HepG2 (cell line): ENCODE data around the gene RERE. TPM values are rescaled to one million over a fixed set of nuclear protein-coding genes. Genes with fewer than 3 reads are reported as not detected.
A peak's percentile ranks its signal among the peaks of the same experiment; 100 is the strongest.

ENCODE experiments used
- ATF7-NPFF ChIP-seq: sonication (generic); formaldehyde crosslinking; IDR thresholded peaks from 2 replicates; pipeline ENCODE4 v1.8.1; 2023; ENCODE audit warnings: mild to moderate bottlenecking, low read depth, missing genetic modification reagents, moderate library complexity
- CCAR2 ChIP-seq: fragments of 200-400 bp; formaldehyde crosslinking; optimal IDR thresholded peaks from 2 replicates; pipeline ENCODE3; 2018; ENCODE audit warnings: low read depth, mild to moderate bottlenecking, low read length, moderate library complexity
- GLI4 ChIP-seq: sonication (generic); formaldehyde crosslinking; IDR thresholded peaks from 2 replicates; pipeline ENCODE4 v1.5.1; 2020; ENCODE audit warnings: missing genetic modification reagents, mild to moderate bottlenecking, moderate library complexity, borderline replicate concordance
- HDAC1 ChIP-seq: sonication (generic); formaldehyde crosslinking; IDR thresholded peaks from 2 replicates; pipeline ENCODE4 v1.5.1; 2020; ENCODE audit warnings: mild to moderate bottlenecking, missing genetic modification reagents
- KMT2A ChIP-seq: sonication (generic); formaldehyde crosslinking; IDR thresholded peaks from 2 replicates; pipeline ENCODE4 v1.4.0; 2020; ENCODE audit warnings: missing genetic modification reagents
- MAFF ChIP-seq: IDR thresholded peaks from 2 replicates; pipeline ENCODE4 v1.6.1; 2011; ENCODE audit warnings: low read depth, low read length, improper control_type of control experiment
- NFIB ChIP-seq: sonication (generic); formaldehyde crosslinking; IDR thresholded peaks from 2 replicates; pipeline ENCODE4 v1.9.0; 2021; ENCODE audit warnings: missing genetic modification reagents, mild to moderate bottlenecking, borderline replicate concordance
- NFKB2 ChIP-seq: sonication (generic); formaldehyde crosslinking; IDR thresholded peaks from 2 replicates; pipeline ENCODE4 v1.4.0; 2020; ENCODE audit warnings: missing genetic modification reagents, borderline replicate concordance
- PHF8 ChIP-seq: sonication (generic); formaldehyde crosslinking; IDR thresholded peaks from 2 replicates; pipeline ENCODE4 v1.5.0; 2020; ENCODE audit warnings: missing genetic modification reagents
- SKI ChIP-seq: fragments of 450-650 bp; IDR thresholded peaks from one replicate; pipeline ENCODE4 v1.6.1; 2018; ENCODE audit warnings: mild to moderate bottlenecking; ENCODE audit not compliant: partially characterized antibody
- SMAD1 ChIP-seq: sonication (generic); formaldehyde crosslinking; IDR thresholded peaks from 2 replicates; pipeline ENCODE4 v1.4.0; 2020; ENCODE audit warnings: missing genetic modification reagents, low read depth, mild to moderate bottlenecking, borderline replicate concordance
- TAF15 ChIP-seq: fragments of 200-400 bp; formaldehyde crosslinking; IDR thresholded peaks from one replicate; pipeline ENCODE4 v1.6.1; 2018; ENCODE audit warnings: mild to moderate bottlenecking, low read depth, low read length; ENCODE audit not compliant: poor library complexity, severe bottlenecking
- ZBTB1 ChIP-seq: sonication (generic); formaldehyde crosslinking; IDR thresholded peaks from 2 replicates; pipeline ENCODE4 v1.4.0; 2020; ENCODE audit warnings: missing genetic modification reagents, borderline replicate concordance
- ZBTB7B ChIP-seq: sonication (generic); formaldehyde crosslinking; IDR thresholded peaks from 2 replicates; pipeline ENCODE4 v1.4.0; 2020; ENCODE audit warnings: missing genetic modification reagents
- ZNF274 ChIP-seq: sonication (generic); formaldehyde crosslinking; IDR thresholded peaks from 2 replicates; pipeline ENCODE4 v1.5.1; 2020; ENCODE audit warnings: mild to moderate bottlenecking, missing genetic modification reagents
- ZNF282 ChIP-seq: fragments of 450-650 bp; IDR thresholded peaks from 2 replicates; pipeline ENCODE4 v1.6.1; 2018; ENCODE audit not compliant: partially characterized antibody
- ZNF563 ChIP-seq: sonication (generic); formaldehyde crosslinking; IDR thresholded peaks from 2 replicates; pipeline ENCODE4 v1.8.0; 2022; ENCODE audit warnings: mild to moderate bottlenecking, moderate library complexity, missing genetic modification reagents
- ZNF816 ChIP-seq: sonication (generic); formaldehyde crosslinking; IDR thresholded peaks from 2 replicates; pipeline ENCODE4 v1.8.0; 2022; ENCODE audit warnings: missing genetic modification reagents, mild to moderate bottlenecking, borderline replicate concordance
- ZSCAN21 ChIP-seq: sonication (generic); formaldehyde crosslinking; IDR thresholded peaks from 2 replicates; pipeline ENCODE4 v1.8.0; 2022; ENCODE audit warnings: mild to moderate bottlenecking, missing genetic modification reagents, moderate library complexity, borderline replicate concordance
- polyA plus RNA-seq, 8 experiments: library from polyadenylated mRNA; depleted of rRNA in 3 of 8; stranded (reverse) in 7 of 8; unstranded in 1 of 8; fragments of >200 nt; fragmentation: Illumina TruSeq in 4 of 8; extraction: Trizol in 4 of 8; gene quantifications; 2 replicates each; pipeline versions ENCODE4 v1.2.1 to v1.2.3, GENCODE V29; 2011 to 2016; ENCODE audit warnings: low read depth in 4 of 8, missing spikeins in 1 of 8, mixed read lengths in 1 of 8; ENCODE audit not compliant: insufficient read depth in 1 of 8
- total RNA-seq, 5 experiments: library from RNA; depleted of rRNA; stranded (reverse); fragments of >200 nt; fragmentation: Illumina TruSeq; extraction: Trizol; gene quantifications; 2 replicates each; pipeline ENCODE4 v1.2.3, GENCODE V29; 2016; ENCODE audit warnings: low read depth in 1 of 5
- TF ChIP-seq, protein P1 (sequence below): IDR thresholded peaks from 2 replicates; pipeline ENCODE4 v1.6.1; 2012; ENCODE audit warnings: low read depth, low read length, improper control_type of control experiment
- TF ChIP-seq, protein P2 (sequence below): sonication (generic); formaldehyde crosslinking; IDR thresholded peaks from 2 replicates; pipeline ENCODE4 v1.9.0; 2021; ENCODE audit warnings: missing genetic modification reagents, borderline replicate concordance
- TF ChIP-seq, protein P3 (sequence below): sonication (generic); formaldehyde crosslinking; IDR thresholded peaks from 2 replicates; pipeline ENCODE4 v1.5.0; 2020; ENCODE audit warnings: mild to moderate bottlenecking, missing genetic modification reagents, borderline replicate concordance

Gene RERE
- total and polyA plus RNA-seq, 2 of the 13 experiments (the other 11 are each of a cell fraction or from before 2014, with no cell fraction given), result 18.3 to 21.9 TPM

DNA sequence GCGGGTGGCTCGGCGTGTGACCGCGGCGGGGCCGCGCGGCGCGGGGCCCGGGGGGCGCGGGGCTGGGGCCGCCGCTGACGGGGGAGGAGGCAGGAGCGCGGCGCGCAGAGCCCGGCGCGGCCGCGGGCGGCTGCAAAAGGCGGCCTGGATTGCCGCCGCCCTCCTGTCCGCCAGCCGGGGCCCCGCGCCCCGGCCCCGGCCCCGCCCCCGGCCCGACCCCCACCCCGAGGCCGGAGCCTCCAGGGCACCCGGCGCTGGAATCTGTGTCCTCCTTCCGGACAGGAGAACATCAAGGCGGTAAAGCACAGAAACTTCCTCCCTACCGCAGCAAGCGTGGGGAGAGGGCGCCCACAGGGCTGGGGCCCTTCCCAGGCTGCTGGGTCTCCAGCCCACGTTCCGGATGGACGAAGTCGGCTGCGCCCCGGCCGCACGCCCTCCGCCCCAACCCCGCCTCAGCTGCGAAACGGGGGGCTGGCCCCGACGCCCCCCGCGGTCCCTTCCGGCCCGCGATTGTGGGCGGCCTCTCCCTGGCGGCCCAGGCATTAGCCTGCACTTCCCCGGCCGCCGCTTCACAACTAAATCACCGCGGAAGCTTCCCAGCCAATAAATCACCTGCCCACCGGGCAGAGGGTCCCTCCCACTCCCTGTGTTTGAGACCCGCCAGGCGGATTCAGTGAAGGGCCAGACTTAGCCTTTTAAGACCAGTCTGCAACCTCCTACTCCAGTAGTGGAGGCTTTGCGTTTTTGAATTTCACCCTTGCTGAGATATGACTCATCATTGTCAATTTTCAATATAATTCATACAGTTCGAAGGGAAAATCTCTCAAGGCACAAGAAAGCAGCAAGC is 393.5 kb downstream of the RERE start (continued):
- TF ChIP-seq, protein P1, sequence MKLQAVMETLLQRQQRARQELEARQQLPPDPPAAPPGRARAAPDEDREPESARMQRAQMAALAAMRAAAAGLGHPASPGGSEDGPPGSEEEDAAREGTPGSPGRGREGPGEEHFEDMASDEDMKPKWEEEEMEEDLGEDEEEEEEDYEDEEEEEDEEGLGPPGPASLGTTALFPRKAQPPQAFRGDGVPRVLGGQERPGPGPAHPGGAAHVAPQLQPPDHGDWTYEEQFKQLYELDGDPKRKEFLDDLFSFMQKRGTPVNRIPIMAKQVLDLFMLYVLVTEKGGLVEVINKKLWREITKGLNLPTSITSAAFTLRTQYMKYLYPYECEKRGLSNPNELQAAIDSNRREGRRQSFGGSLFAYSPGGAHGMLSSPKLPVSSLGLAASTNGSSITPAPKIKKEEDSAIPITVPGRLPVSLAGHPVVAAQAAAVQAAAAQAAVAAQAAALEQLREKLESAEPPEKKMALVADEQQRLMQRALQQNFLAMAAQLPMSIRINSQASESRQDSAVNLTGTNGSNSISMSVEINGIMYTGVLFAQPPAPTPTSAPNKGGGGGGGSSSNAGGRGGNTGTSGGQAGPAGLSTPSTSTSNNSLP, result peak; percentile 21; the same call in 1 of the 2 replicates
- TF ChIP-seq, protein P2, sequence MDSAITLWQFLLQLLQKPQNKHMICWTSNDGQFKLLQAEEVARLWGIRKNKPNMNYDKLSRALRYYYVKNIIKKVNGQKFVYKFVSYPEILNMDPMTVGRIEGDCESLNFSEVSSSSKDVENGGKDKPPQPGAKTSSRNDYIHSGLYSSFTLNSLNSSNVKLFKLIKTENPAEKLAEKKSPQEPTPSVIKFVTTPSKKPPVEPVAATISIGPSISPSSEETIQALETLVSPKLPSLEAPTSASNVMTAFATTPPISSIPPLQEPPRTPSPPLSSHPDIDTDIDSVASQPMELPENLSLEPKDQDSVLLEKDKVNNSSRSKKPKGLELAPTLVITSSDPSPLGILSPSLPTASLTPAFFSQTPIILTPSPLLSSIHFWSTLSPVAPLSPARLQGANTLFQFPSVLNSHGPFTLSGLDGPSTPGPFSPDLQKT (CRISPR knock-in tag), result no peak
- peak; percentile 84; the same call in 1 of the 2 replicates for TF ChIP-seq ZBTB7B (CRISPR knock-in tag)
- TF ChIP-seq ZBTB1 (CRISPR knock-in tag), result no peak
- TF ChIP-seq SMAD1 (CRISPR knock-in tag), result no peak
- no peak for TF ChIP-seq CCAR2
- no peak for TF ChIP-seq ZSCAN21 (CRISPR knock-in tag)
- 0 out of 2 replicates have a peak, but pooled peaks have one; percentile 19 for TF ChIP-seq NFKB2 (CRISPR knock-in tag)
- peak; percentile 80 for TF ChIP-seq HDAC1 (CRISPR knock-in tag)
- TF ChIP-seq NFIB (CRISPR knock-in tag), result no peak
- TF ChIP-seq SKI, result peak; percentile 11
- TF ChIP-seq ZNF282, result no peak
- TF ChIP-seq TAF15, result peak; percentile 40
- peak; percentile 38; the same call in 1 of the 2 replicates for TF ChIP-seq ZNF274
- peak; percentile 34 for TF ChIP-seq PHF8 (CRISPR knock-in tag)
- TF ChIP-seq KMT2A, result peak; percentile 55; the same call in 1 of the 2 replicates
- no peak for TF ChIP-seq ZNF816 (CRISPR knock-in tag)
- 0 out of 2 replicates have a peak, but pooled peaks have one; percentile 46 for TF ChIP-seq ZNF563 (CRISPR knock-in tag)
- no peak for TF ChIP-seq ATF7-NPFF (CRISPR knock-in tag)
- TF ChIP-seq, protein P3, sequence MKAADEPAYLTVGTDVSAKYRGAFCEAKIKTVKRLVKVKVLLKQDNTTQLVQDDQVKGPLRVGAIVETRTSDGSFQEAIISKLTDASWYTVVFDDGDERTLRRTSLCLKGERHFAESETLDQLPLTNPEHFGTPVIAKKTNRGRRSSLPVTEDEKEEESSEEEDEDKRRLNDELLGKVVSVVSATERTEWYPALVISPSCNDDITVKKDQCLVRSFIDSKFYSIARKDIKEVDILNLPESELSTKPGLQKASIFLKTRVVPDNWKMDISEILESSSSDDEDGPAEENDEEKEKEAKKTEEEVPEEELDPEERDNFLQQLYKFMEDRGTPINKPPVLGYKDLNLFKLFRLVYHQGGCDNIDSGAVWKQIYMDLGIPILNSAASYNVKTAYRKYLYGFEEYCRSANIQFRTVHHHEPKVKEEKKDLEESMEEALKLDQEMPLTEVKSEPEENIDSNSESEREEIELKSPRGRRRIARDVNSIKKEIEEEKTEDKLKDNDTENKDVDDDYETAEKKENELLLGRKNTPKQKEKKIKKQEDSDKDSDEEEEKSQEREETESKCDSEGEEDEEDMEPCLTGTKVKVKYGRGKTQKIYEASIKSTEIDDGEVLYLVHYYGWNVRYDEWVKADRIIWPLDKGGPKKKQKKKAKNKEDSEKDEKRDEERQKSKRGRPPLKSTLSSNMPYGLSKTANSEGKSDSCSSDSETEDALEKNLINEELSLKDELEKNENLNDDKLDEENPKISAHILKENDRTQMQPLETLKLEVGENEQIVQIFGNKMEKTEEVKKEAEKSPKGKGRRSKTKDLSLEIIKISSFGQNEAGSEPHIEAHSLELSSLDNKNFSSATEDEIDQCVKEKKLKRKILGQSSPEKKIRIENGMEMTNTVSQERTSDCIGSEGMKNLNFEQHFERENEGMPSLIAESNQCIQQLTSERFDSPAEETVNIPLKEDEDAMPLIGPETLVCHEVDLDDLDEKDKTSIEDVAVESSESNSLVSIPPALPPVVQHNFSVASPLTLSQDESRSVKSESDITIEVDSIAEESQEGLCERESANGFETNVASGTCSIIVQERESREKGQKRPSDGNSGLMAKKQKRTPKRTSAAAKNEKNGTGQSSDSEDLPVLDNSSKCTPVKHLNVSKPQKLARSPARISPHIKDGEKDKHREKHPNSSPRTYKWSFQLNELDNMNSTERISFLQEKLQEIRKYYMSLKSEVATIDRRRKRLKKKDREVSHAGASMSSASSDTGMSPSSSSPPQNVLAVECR, result peak; percentile 55
- TF ChIP-seq MAFF, result no peak
- 0 out of 2 replicates have a peak, but pooled peaks have one; percentile 43 for TF ChIP-seq GLI4
